SK-N-MC (cell line): ENCODE measurements around the gene SLC46A1.

Source experiments
- EZH2 ChIP-seq: fragments of 200-600 bp; sonication (generic); IDR thresholded peaks from one replicate; pipeline ENCODE4 v1.6.1; 2017; ENCODE audit warnings: antibody characterized with exemption
- FOXP2 ChIP-seq: optimal IDR thresholded peaks from 2 replicates; pipeline ENCODE3; 2011; ENCODE audit warnings: mild to moderate bottlenecking, moderate library complexity; ENCODE audit not compliant: insufficient read depth; ENCODE audit errors: extremely low read length, control extremely low read depth
- POLR2AphosphoS5 ChIP-seq: IDR thresholded peaks from 2 replicates; pipeline ENCODE4 v1.6.1; 2012; ENCODE audit warnings: mild to moderate bottlenecking, low read depth, low read length, borderline replicate concordance

GRCh38 chr17:28425206-28425605, 19.2 kb upstream of the SLC46A1 start:
- TF ChIP-seq EZH2 = no peak
- TF ChIP-seq POLR2AphosphoS5 = no peak
- TF ChIP-seq FOXP2 = no peak
